ENCODE data around the gene GSTM4.

DNA sequence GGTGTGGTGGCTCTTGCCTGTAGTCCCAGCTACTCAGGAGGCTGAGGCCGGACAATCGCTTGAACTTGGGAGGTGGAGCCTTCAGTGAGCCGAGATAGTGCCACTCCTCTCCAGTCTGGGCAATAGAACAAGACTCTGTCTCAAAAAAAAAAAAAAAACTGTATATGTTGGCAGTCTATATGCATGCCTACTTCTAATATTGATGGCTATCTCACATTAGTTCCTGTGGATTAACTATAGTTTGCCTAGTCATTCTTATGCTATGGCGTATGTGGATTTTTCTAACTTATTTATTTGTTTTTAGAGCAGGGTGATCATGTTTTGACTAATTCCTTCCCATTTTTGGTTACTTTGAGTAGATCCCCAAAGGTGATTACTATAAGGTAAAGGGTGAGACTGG, 41.2 kb downstream of the GSTM4 start:
- TF ChIP-seq, protein P1, sequence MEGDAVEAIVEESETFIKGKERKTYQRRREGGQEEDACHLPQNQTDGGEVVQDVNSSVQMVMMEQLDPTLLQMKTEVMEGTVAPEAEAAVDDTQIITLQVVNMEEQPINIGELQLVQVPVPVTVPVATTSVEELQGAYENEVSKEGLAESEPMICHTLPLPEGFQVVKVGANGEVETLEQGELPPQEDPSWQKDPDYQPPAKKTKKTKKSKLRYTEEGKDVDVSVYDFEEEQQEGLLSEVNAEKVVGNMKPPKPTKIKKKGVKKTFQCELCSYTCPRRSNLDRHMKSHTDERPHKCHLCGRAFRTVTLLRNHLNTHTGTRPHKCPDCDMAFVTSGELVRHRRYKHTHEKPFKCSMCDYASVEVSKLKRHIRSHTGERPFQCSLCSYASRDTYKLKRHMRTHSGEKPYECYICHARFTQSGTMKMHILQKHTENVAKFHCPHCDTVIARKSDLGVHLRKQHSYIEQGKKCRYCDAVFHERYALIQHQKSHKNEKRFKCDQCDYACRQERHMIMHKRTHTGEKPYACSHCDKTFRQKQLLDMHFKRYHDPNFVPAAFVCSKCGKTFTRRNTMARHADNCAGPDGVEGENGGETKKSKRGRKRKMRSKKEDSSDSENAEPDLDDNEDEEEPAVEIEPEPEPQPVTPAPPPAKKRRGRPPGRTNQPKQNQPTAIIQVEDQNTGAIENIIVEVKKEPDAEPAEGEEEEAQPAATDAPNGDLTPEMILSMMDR (IDR thresholded peaks at IDR 0.05), result no peak
- no peak for TF ChIP-seq POLR2AphosphoS5 (IDR thresholded peaks at IDR 0.05)
- TF ChIP-seq POLR2A (IDR thresholded peaks at IDR 0.05), result no peak

Data from stomach (tissue), 4 donors.